Mammary epithelial cell (primary cell): ENCODE measurements around the gene PPP1R1A.

Experiments used
- EZH2 ChIP-seq: IDR thresholded peaks from 2 replicates; pipeline ENCODE4 v1.6.1; 2012; ENCODE audit warnings: low read length, inconsistent platforms, borderline replicate concordance
- TF ChIP-seq, protein P1 (sequence below), 2 donors: IDR thresholded peaks in 1 of 2; conservative IDR thresholded peaks in 1 of 2; 2 replicates each; pipeline ENCODE4 v1.5.1; 2011 to 2012; ENCODE audit warnings: inconsistent platforms in 2 of 2, low read length in 2 of 2, mild to moderate bottlenecking in 2 of 2, control low read depth in 1 of 2, low read depth in 1 of 2; ENCODE audit not compliant: insufficient read depth in 1 of 2; ENCODE audit errors: extremely low read depth in 1 of 2

DNA sequence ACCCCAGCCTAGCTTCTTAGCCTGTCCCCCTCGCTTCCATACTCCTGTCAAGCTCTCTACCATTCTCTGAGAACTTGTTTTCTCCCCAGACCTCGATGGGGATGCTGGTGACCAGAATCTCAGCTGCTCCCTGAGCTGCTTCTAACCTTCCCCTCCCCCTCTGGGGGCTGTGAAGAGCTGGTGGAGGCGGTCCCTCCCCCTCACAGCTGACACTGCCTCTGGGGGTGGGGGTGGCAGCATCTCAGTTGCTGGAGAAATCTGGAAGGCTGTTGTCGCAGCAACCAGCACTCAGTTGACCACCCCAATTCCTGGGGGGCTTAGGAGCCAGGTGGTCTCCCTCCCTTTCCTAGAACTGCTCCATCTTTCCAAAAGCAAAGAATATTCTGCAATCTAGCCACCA lies 4.7 kb downstream of the PPP1R1A start:
- TF ChIP-seq, protein P1, sequence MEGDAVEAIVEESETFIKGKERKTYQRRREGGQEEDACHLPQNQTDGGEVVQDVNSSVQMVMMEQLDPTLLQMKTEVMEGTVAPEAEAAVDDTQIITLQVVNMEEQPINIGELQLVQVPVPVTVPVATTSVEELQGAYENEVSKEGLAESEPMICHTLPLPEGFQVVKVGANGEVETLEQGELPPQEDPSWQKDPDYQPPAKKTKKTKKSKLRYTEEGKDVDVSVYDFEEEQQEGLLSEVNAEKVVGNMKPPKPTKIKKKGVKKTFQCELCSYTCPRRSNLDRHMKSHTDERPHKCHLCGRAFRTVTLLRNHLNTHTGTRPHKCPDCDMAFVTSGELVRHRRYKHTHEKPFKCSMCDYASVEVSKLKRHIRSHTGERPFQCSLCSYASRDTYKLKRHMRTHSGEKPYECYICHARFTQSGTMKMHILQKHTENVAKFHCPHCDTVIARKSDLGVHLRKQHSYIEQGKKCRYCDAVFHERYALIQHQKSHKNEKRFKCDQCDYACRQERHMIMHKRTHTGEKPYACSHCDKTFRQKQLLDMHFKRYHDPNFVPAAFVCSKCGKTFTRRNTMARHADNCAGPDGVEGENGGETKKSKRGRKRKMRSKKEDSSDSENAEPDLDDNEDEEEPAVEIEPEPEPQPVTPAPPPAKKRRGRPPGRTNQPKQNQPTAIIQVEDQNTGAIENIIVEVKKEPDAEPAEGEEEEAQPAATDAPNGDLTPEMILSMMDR (conservative IDR thresholded peaks at IDR 0.05 in 1 of 2, IDR thresholded peaks at IDR 0.05 in 1 of 2; ENCODE audit: extremely low read depth in 1 of 2, insufficient read depth in 1 of 2, low read depth in 1 of 2, low read length in 2 of 2): no peak
- no peak for TF ChIP-seq EZH2
